Dendritic cell treated with granulocyte-macrophage colony-stimulating factor and Interleukin-4, amounts not matched to agents 40 ng/mL and 50 ng/mL, for 4 days (primary cell): ENCODE results near the gene SYT1.

ENCODE experiments used
- H3K27ac Mint-ChIP-seq: one replicate; pipeline ENCODE4 v1.8.0; 2022; ENCODE audit warnings: mild to moderate bottlenecking, mixed read lengths
- H3K27me3 Mint-ChIP-seq: one replicate; pipeline ENCODE4 v1.8.0; 2022; ENCODE audit warnings: mild to moderate bottlenecking, mixed read lengths
- H3K36me3 Mint-ChIP-seq: one replicate; pipeline ENCODE4 v1.8.0; 2022; ENCODE audit warnings: low read depth, mixed read lengths
- H3K4me1 Mint-ChIP-seq: one replicate; pipeline ENCODE4 v1.8.0; 2022; ENCODE audit warnings: low read depth, mixed read lengths
- H3K4me3 Mint-ChIP-seq: one replicate; pipeline ENCODE4 v1.8.0; 2022; ENCODE audit warnings: mild to moderate bottlenecking, moderate library complexity, mixed read lengths
- H3K9me3 Mint-ChIP-seq: one replicate; pipeline ENCODE4 v1.8.0; 2022; ENCODE audit warnings: mixed read lengths
- intact Hi-C: fragments of 100-400 bp; cut with micrococcal nuclease; formaldehyde crosslinking; loops from one replicate; pipeline ENCODE4 v1.15.0; 2022

Gene SYT1

GRCh38 chr12:79127271-79127751, 262.7 kb downstream of the SYT1 start:
- Mint-ChIP-seq H3K27ac (no peak overlapping the region), H3K36me3 (no peaks in the 10 kb centered on the region), H3K4me1 (peaks cover 9% of the 10 kb centered on the region), H3K4me3 (no peak overlapping the region), H3K27me3 (no peaks in the 10 kb centered on the region), H3K9me3 (no peaks in the 10 kb centered on the region)
- intact Hi-C loops, result no loop called here

GRCh38 chr12:79128956-79129355, 264.4 kb downstream of the SYT1 start:
- no peak overlapping the region for H3K27ac Mint-ChIP-seq
- H3K36me3 Mint-ChIP-seq, result no peaks in the 10 kb centered on the region
- no peak overlapping the region for H3K4me3 Mint-ChIP-seq
- intact Hi-C loops, result no loop called here
- no peaks in the 10 kb centered on the region for H3K9me3 Mint-ChIP-seq
- peaks cover 9% of the 10 kb centered on the region for H3K4me1 Mint-ChIP-seq
- no peaks in the 10 kb centered on the region for H3K27me3 Mint-ChIP-seq

GRCh38 chr12:79138872-79139271, 274.3 kb downstream of the SYT1 start:
- Mint-ChIP-seq H3K9me3 (no peaks in the 10 kb centered on the region), H3K4me3 (no peak overlapping the region), H3K27ac (no peak overlapping the region), H3K27me3 (no peaks in the 10 kb centered on the region), H3K4me1 (no peaks in the 10 kb centered on the region), H3K36me3 (no peaks in the 10 kb centered on the region)
- intact Hi-C loops, result no loop called here

GRCh38 chr12:79140711-79141110, 276.1 kb downstream of the SYT1 start:
- intact Hi-C loops, result no loop called here
- no peaks in the 10 kb centered on the region for H3K27me3 Mint-ChIP-seq

GRCh38 chr12:79141776-79142175, 277.2 kb downstream of the SYT1 start:
- Mint-ChIP-seq H3K9me3 (no peaks in the 10 kb centered on the region), H3K4me1 (no peaks in the 10 kb centered on the region), H3K27me3 (no peaks in the 10 kb centered on the region), H3K27ac (no peak overlapping the region), H3K36me3 (no peaks in the 10 kb centered on the region), H3K4me3 (no peak overlapping the region)
- intact Hi-C loops, result no loop called here

More at GRCh38 chr12:79140711-79141110, 276.1 kb downstream of the SYT1 start:
- H3K27ac Mint-ChIP-seq, result no peak overlapping the region
- no peaks in the 10 kb centered on the region for H3K4me1 Mint-ChIP-seq
- no peaks in the 10 kb centered on the region for H3K36me3 Mint-ChIP-seq
- H3K9me3 Mint-ChIP-seq, result no peaks in the 10 kb centered on the region
- no peak overlapping the region for H3K4me3 Mint-ChIP-seq

- H3K27me3 Mint-ChIP-seq, result no peaks in the 10 kb centered on the region
- H3K27ac Mint-ChIP-seq, result no peak overlapping the region
- H3K36me3 Mint-ChIP-seq, result no peaks in the 10 kb centered on the region
- H3K4me3 Mint-ChIP-seq, result no peak overlapping the region
- intact Hi-C loops, result no loop called here
- no peaks in the 10 kb centered on the region for H3K4me1 Mint-ChIP-seq
- no peaks in the 10 kb centered on the region for H3K9me3 Mint-ChIP-seq
Observed at GRCh38 chr12:79143803-79144202, 279.2 kb downstream of the SYT1 start.

GRCh38 chr12:79151956-79152355, 287.4 kb downstream of the SYT1 start:
- Mint-ChIP-seq H3K4me1 (peaks cover 4% of the 10 kb centered on the region), H3K27me3 (no peaks in the 10 kb centered on the region), H3K27ac (no peak overlapping the region), H3K36me3 (no peaks in the 10 kb centered on the region), H3K9me3 (no peaks in the 10 kb centered on the region), H3K4me3 (no peak overlapping the region)
- intact Hi-C loops, result no loop called here

- Mint-ChIP-seq H3K4me3 (no peak overlapping the region), H3K27ac (no peak overlapping the region), H3K27me3 (no peaks in the 10 kb centered on the region), H3K9me3 (no peaks in the 10 kb centered on the region), H3K36me3 (no peaks in the 10 kb centered on the region), H3K4me1 (peaks cover 5% of the 10 kb centered on the region)
- intact Hi-C loops, result no loop called here
Observed at GRCh38 chr12:79155683-79156082, 291.1 kb downstream of the SYT1 start.

GRCh38 chr12:79156846-79157463, 292.4 kb downstream of the SYT1 start:
- Mint-ChIP-seq H3K4me3 (no peak overlapping the region), H3K27ac (no peak overlapping the region), H3K36me3 (no peaks in the 10 kb centered on the region), H3K27me3 (no peaks in the 10 kb centered on the region), H3K9me3 (no peaks in the 10 kb centered on the region), H3K4me1 (peaks cover 5% of the 10 kb centered on the region)
- intact Hi-C loops, result no loop called here

GRCh38 chr12:79161249-79161934, 296.8 kb downstream of the SYT1 start:
- H3K9me3 Mint-ChIP-seq, result no peaks in the 10 kb centered on the region
- H3K27me3 Mint-ChIP-seq, result no peaks in the 10 kb centered on the region
- no peak overlapping the region for H3K27ac Mint-ChIP-seq
- no peaks in the 10 kb centered on the region for H3K36me3 Mint-ChIP-seq
- H3K4me1 Mint-ChIP-seq, result peaks cover 5% of the 10 kb centered on the region
- H3K4me3 Mint-ChIP-seq, result no peak overlapping the region
- intact Hi-C loops, result no loop called here

- H3K4me1 Mint-ChIP-seq, result no peaks in the 10 kb centered on the region
- H3K27ac Mint-ChIP-seq, result no peak overlapping the region
- H3K4me3 Mint-ChIP-seq, result no peak overlapping the region
- intact Hi-C loops, result no loop called here
- H3K36me3 Mint-ChIP-seq, result no peaks in the 10 kb centered on the region
- no peaks in the 10 kb centered on the region for H3K27me3 Mint-ChIP-seq
- H3K9me3 Mint-ChIP-seq, result no peaks in the 10 kb centered on the region
Observed at GRCh38 chr12:79162147-79162772, 297.7 kb downstream of the SYT1 start.

- Mint-ChIP-seq H3K27ac (no peak overlapping the region), H3K4me3 (no peak overlapping the region), H3K36me3 (no peaks in the 10 kb centered on the region), H3K9me3 (no peaks in the 10 kb centered on the region), H3K27me3 (no peaks in the 10 kb centered on the region), H3K4me1 (no peaks in the 10 kb centered on the region)
- intact Hi-C loops, result no loop called here
Observed at GRCh38 chr12:79162948-79163347, 298.4 kb downstream of the SYT1 start.

- Mint-ChIP-seq H3K4me1 (no peaks in the 10 kb centered on the region), H3K27ac (no peak overlapping the region), H3K4me3 (no peak overlapping the region), H3K9me3 (no peaks in the 10 kb centered on the region), H3K27me3 (no peaks in the 10 kb centered on the region), H3K36me3 (no peaks in the 10 kb centered on the region)
- intact Hi-C loops, result no loop called here
Observed at GRCh38 chr12:79164890-79165289, 300.3 kb downstream of the SYT1 start.

GRCh38 chr12:79168687-79169086, 304.1 kb downstream of the SYT1 start:
- intact Hi-C loops, result no loop called here
- Mint-ChIP-seq H3K9me3 (no peaks in the 10 kb centered on the region), H3K27me3 (no peaks in the 10 kb centered on the region), H3K27ac (no peak overlapping the region), H3K4me1 (no peaks in the 10 kb centered on the region), H3K36me3 (no peaks in the 10 kb centered on the region), H3K4me3 (no peak overlapping the region)
